Panc1 (cell line): ENCODE results near the gene KRTAP5-1. TPM values are rescaled to one million over a fixed set of nuclear protein-coding genes. Genes with fewer than 3 reads are reported as not detected.

Experiments
- ATAC-seq: fragments of 200-7000 bp; cut with Tn5 transposase; 2 replicates; pipeline ENCODE4 v1.9.1; 2020; ENCODE audit warnings: mild to moderate bottlenecking, moderate library complexity
- BruUV-seq: library from RNA; stranded (reverse); fragments of 400-500 nt; replicated peaks from 2 replicates; lab custom pipeline; 2021; lab: Mats Ljungman, UMichigan
- CTCF ChIA-PET: fragments of 300-600 bp; sonication (Branson Sonifier 250); formaldehyde crosslinking; loops from one replicate; lab custom pipeline; 2022; ENCODE audit warnings: antibody characterized with exemption; lab: Charles Lee
- POLR2A ChIA-PET: fragments of 300-600 bp; sonication (Branson Sonifier 250); formaldehyde crosslinking; loops from one replicate; lab custom pipeline; 2022; ENCODE audit warnings: antibody characterized with exemption; lab: Charles Lee
- DNase-seq: peaks from one replicate; pipeline ENCODE4 v3.0.0-alpha.2; 2010; ENCODE audit warnings: low read depth, low spot score
- H3K27ac ChIP-seq: 2 replicates; pipeline ENCODE4 v1.5.1; 2011; ENCODE audit warnings: mild to moderate bottlenecking, low read length, inconsistent platforms
- H3K27me3 ChIP-seq: fragments of 200-500 bp; sonication (Bioruptor generic); 2 replicates; pipeline ENCODE4 v1.6.0; 2014; ENCODE audit warnings: low read length, inconsistent platforms; ENCODE audit not compliant: control insufficient read depth, insufficient read depth
- H3K36me3 ChIP-seq: fragments of 200-500 bp; sonication (Bioruptor generic); 2 replicates; pipeline ENCODE4 v1.5.1; 2014; ENCODE audit warnings: inconsistent platforms, mild to moderate bottlenecking, low read length, moderate library complexity; ENCODE audit not compliant: control insufficient read depth, insufficient read depth
- H3K4me1 ChIP-seq: 2 replicates; pipeline ENCODE4 v1.5.1; 2011; ENCODE audit warnings: inconsistent platforms, mild to moderate bottlenecking, low read length, moderate library complexity; ENCODE audit not compliant: control insufficient read depth, insufficient read depth
- H3K4me3 ChIP-seq, 2 experiments: 2 replicates each; pipeline ENCODE4 v1.5.1; 2011 to 2012; ENCODE audit warnings: low read depth in 2 of 2, low read length in 2 of 2, mild to moderate bottlenecking in 2 of 2, inconsistent platforms in 1 of 2, moderate library complexity in 1 of 2
- H3K9me3 ChIP-seq: fragments of 200-500 bp; sonication (Bioruptor generic); 2 replicates; pipeline ENCODE4 v1.5.1; 2014; ENCODE audit warnings: low read depth, mild to moderate bottlenecking, inconsistent platforms, low read length, moderate library complexity; ENCODE audit not compliant: control insufficient read depth, insufficient read depth
- POLR2AphosphoS5 ChIP-seq: IDR thresholded peaks from 2 replicates; pipeline ENCODE4 v1.6.1; 2012; ENCODE audit warnings: mild to moderate bottlenecking, low read depth, low read length, moderate library complexity
- SIN3A ChIP-seq: IDR thresholded peaks from 2 replicates; pipeline ENCODE4 v1.6.1; 2012; ENCODE audit warnings: low read depth, mild to moderate bottlenecking, low read length, moderate library complexity, borderline replicate concordance; ENCODE audit not compliant: insufficient read depth
- TCF7L2 ChIP-seq: IDR thresholded peaks from 2 replicates; pipeline ENCODE4 v1.6.1; 2011; ENCODE audit warnings: mild to moderate bottlenecking, low read depth, low read length, inconsistent platforms
- in situ Hi-C: cut with HindIII; loops from 2 replicates; pipeline ENCODE4 v1.10.0; 2016; ENCODE audit warnings: low sequenced_read_pairs, low pct_unique_long_range_greater_than_20kb
- intact Hi-C: fragments of 100-400 bp; cut with micrococcal nuclease; formaldehyde crosslinking; loops from one replicate; pipeline ENCODE4 v1.10.0; 2022; ENCODE audit not compliant: unreplicated experiment
- total RNA-seq: library from RNA; stranded (reverse); gene quantifications from one replicate; pipeline ENCODE4 v1.2.1, GENCODE V29; 2021; ENCODE audit not compliant: unreplicated experiment
- TF ChIP-seq, protein P1 (sequence below), 2 experiments: IDR thresholded peaks; 2 replicates each; pipeline ENCODE4 v1.6.1; 2011 to 2012; ENCODE audit warnings: low read depth in 2 of 2, control low read depth in 1 of 2, low read length in 1 of 2, mild to moderate bottlenecking in 1 of 2, moderate library complexity in 1 of 2; ENCODE audit not compliant: insufficient read depth in 1 of 2
- TF ChIP-seq, protein P2 (sequence below): fragments of 450-650 bp; IDR thresholded peaks from 2 replicates; pipeline ENCODE4 v1.5.1; 2017; ENCODE audit warnings: mild to moderate bottlenecking

KRTAP5-1 gene
- total RNA-seq, 1 experiment from 2014 or later = not detected

- CTCF ChIA-PET = interaction anchor here (1.2 kb wide), 1 partner anchor 24 kb away, joined by 3 read pairs; no protein-coding TSS in a partner anchor
- ATAC-seq = no peak
- DNase-seq = no peak
- Histone ChIP-seq H3K27ac (no peak overlapping the region), H3K27me3 (peaks cover 13% of the 10 kb centered on the region), H3K9me3 (no peaks in the 10 kb centered on the region), H3K4me1 (no peaks in the 10 kb centered on the region), H3K36me3 (no peaks in the 10 kb centered on the region), H3K4me3 (no peak overlapping the region)
- in situ Hi-C loops (no loop called here), intact Hi-C loops (no loop called here)
- no TSS peak for BruUV-seq
- TF ChIP-seq POLR2AphosphoS5 (no peak), SIN3A (no peak)
- POLR2A ChIA-PET = no interaction called here
Measured at GRCh38 chr11:1619449-1619848, 34.4 kb upstream of the KRTAP5-1 start.

- CTCF ChIA-PET = interaction anchor here (1.6 kb wide), 1 partner anchor 23 kb away, joined by 6 read pairs; no protein-coding TSS in a partner anchor
- TF ChIP-seq, protein P1, sequence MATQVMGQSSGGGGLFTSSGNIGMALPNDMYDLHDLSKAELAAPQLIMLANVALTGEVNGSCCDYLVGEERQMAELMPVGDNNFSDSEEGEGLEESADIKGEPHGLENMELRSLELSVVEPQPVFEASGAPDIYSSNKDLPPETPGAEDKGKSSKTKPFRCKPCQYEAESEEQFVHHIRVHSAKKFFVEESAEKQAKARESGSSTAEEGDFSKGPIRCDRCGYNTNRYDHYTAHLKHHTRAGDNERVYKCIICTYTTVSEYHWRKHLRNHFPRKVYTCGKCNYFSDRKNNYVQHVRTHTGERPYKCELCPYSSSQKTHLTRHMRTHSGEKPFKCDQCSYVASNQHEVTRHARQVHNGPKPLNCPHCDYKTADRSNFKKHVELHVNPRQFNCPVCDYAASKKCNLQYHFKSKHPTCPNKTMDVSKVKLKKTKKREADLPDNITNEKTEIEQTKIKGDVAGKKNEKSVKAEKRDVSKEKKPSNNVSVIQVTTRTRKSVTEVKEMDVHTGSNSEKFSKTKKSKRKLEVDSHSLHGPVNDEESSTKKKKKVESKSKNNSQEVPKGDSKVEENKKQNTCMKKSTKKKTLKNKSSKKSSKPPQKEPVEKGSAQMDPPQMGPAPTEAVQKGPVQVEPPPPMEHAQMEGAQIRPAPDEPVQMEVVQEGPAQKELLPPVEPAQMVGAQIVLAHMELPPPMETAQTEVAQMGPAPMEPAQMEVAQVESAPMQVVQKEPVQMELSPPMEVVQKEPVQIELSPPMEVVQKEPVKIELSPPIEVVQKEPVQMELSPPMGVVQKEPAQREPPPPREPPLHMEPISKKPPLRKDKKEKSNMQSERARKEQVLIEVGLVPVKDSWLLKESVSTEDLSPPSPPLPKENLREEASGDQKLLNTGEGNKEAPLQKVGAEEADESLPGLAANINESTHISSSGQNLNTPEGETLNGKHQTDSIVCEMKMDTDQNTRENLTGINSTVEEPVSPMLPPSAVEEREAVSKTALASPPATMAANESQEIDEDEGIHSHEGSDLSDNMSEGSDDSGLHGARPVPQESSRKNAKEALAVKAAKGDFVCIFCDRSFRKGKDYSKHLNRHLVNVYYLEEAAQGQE (IDR thresholded peaks at IDR 0.05; ENCODE audit: insufficient read depth in 1 of 2, low read depth in 2 of 2, low read length in 1 of 2) = no peak
- TF ChIP-seq POLR2AphosphoS5 (no peak), TCF7L2 (no peak), SIN3A (no peak)
- TF ChIP-seq, protein P2, sequence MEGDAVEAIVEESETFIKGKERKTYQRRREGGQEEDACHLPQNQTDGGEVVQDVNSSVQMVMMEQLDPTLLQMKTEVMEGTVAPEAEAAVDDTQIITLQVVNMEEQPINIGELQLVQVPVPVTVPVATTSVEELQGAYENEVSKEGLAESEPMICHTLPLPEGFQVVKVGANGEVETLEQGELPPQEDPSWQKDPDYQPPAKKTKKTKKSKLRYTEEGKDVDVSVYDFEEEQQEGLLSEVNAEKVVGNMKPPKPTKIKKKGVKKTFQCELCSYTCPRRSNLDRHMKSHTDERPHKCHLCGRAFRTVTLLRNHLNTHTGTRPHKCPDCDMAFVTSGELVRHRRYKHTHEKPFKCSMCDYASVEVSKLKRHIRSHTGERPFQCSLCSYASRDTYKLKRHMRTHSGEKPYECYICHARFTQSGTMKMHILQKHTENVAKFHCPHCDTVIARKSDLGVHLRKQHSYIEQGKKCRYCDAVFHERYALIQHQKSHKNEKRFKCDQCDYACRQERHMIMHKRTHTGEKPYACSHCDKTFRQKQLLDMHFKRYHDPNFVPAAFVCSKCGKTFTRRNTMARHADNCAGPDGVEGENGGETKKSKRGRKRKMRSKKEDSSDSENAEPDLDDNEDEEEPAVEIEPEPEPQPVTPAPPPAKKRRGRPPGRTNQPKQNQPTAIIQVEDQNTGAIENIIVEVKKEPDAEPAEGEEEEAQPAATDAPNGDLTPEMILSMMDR = no peak
- peaks cover 11% of the 10 kb centered on the region for H3K27me3 ChIP-seq
- no peaks in the 10 kb centered on the region for H3K36me3 ChIP-seq
- POLR2A ChIA-PET = no interaction called here
- no peaks in the 10 kb centered on the region for H3K4me1 ChIP-seq
- H3K9me3 ChIP-seq = no peaks in the 10 kb centered on the region
- DNase-seq = no peak
- intact Hi-C loops (no loop called here), in situ Hi-C loops (no loop called here)
- ATAC-seq = no peak
- H3K4me3 ChIP-seq = no peak overlapping the region
- no TSS peak for BruUV-seq
- no peak overlapping the region for H3K27ac ChIP-seq
Measured at GRCh38 chr11:1618231-1618630, 33.1 kb upstream of the KRTAP5-1 start.

DNA sequence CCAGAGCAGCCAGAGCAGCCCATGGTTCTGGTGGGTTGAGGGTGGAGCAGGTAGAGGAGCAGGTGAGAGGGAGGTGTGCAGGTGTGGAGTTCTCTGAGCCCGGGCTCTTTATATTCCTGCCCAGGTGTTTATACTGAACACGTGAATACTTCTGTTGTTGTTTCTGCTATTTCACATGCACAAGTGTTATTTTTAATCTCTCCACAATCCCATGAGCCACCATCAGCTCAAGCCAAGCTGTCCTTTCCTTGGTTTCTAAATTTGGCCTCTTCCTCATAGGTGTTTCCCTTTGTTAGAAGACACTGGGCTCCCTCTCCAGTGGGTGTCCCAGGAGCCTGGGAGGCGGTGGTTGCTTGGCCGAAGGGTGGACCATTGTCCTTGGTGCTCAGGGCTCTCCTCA is 23.3 kb upstream of the KRTAP5-1 start, which contains the start of gene KRTAP5-3:
KRTAP5-3 (minus strand) TSS at position 101 of the 400 bp plus-strand sequence; CDS start at position 23, 78 bp downstream.
- Histone ChIP-seq H3K4me3 (no peak within 1 kb of the TSS), H3K9me3 (no peaks in the 10 kb centered on the region), H3K27me3 (0 out of 2 replicates have a peak, but pooled peaks cover 2% of the 10 kb centered on the region), H3K27ac (no peak within 1 kb of the TSS), H3K36me3 (no peaks in the 10 kb centered on the region), H3K4me1 (no peaks in the 10 kb centered on the region)
- POLR2A ChIA-PET = no interaction called here
- ATAC-seq (no peak), DNase-seq (no peak)
- intact Hi-C loops = no loop called here
- in situ Hi-C loops = no loop called here
- BruUV-seq = no TSS peak
- CTCF ChIA-PET = interaction anchor here (0.6 to 0.7 kb wide), 2 partner anchors 33 to 303 kb away, joined by 3 read pairs; no protein-coding TSS in a partner anchor
- TF ChIP-seq, protein P2 = no peak
- TF ChIP-seq POLR2AphosphoS5 (no peak), SIN3A (no peak), TCF7L2 (no peak)
- TF ChIP-seq, protein P1 (IDR thresholded peaks at IDR 0.05; ENCODE audit: insufficient read depth in 1 of 2, low read depth in 2 of 2, low read length in 1 of 2) = no peak
